HEK293 (cell line): ENCODE data around the gene HSH2D.

Experiments
- CTCF ChIA-PET: fragments of 350-600 bp; formaldehyde crosslinking; extraction: SDS; loops from one replicate; lab custom pipeline; 2021; ENCODE audit warnings: antibody characterized with exemption; lab: Yijun Ruan, JAX
- POLR2A ChIA-PET: fragments of 300-600 bp; formaldehyde crosslinking; extraction: SDS; loops from one replicate; lab custom pipeline; 2020; ENCODE audit warnings: antibody characterized with exemption, inconsistent platforms; lab: Yijun Ruan, JAX
- H3K27ac ChIP-seq: fragments of 200-500 bp; sonication (Bioruptor generic); 2 replicates; pipeline ENCODE4 v1.5.1; 2014; ENCODE audit warnings: low read depth, low read length, control low read depth, inconsistent platforms; ENCODE audit errors: extremely low read depth
- H3K36me3 ChIP-seq, 2 experiments: fragments of 200-500 bp in 1 of 2; sonication (Bioruptor generic) in 1 of 2; 1 replicate in 1 of 2; 2 replicates in 1 of 2; pipeline ENCODE4 v1.5.1; 2014 to 2017; ENCODE audit warnings: inconsistent platforms in 2 of 2, low read length in 2 of 2; ENCODE audit not compliant: control insufficient read depth in 2 of 2, insufficient read depth in 1 of 2
- H3K4me1 ChIP-seq: fragments of 200-500 bp; sonication (Bioruptor generic); 2 replicates; pipeline ENCODE4 v1.5.1; 2014; ENCODE audit warnings: mild to moderate bottlenecking, low read length, inconsistent platforms; ENCODE audit not compliant: control insufficient read depth, insufficient read depth
- H3K4me3 ChIP-seq: 2 replicates; pipeline ENCODE4 v1.5.1; 2011; ENCODE audit warnings: low read depth, mild to moderate bottlenecking, control low read depth, low read length, moderate library complexity
- H3K9me3 ChIP-seq: fragments of 200-500 bp; sonication (Bioruptor generic); 2 replicates; pipeline ENCODE4 v1.5.1; 2014; ENCODE audit warnings: low read depth, low read length, inconsistent platforms; ENCODE audit not compliant: control insufficient read depth, insufficient read depth
- AEBP2 ChIP-seq: fragments of 450-650 bp; formaldehyde crosslinking; IDR thresholded peaks from 2 replicates; pipeline ENCODE4 v1.5.1; 2016; ENCODE audit warnings: missing biosample characterization, missing genetic modification characterization, borderline replicate concordance
- FEZF1 ChIP-seq: fragments of 450-650 bp; formaldehyde crosslinking; IDR thresholded peaks from 2 replicates; pipeline ENCODE4 v1.5.1; 2016; ENCODE audit warnings: missing biosample characterization, missing genetic modification characterization
- GLI2 ChIP-seq: fragments of 450-650 bp; formaldehyde crosslinking; IDR thresholded peaks from 2 replicates; pipeline ENCODE4; 2017; ENCODE audit warnings: missing biosample characterization, missing genetic modification characterization, low read depth, borderline replicate concordance
- GLI4 ChIP-seq: fragments of 450-650 bp; formaldehyde crosslinking; IDR thresholded peaks from 2 replicates; pipeline ENCODE4 v1.5.1; 2016; ENCODE audit warnings: missing biosample characterization, missing genetic modification characterization
- IKZF3 ChIP-seq: fragments of 450-650 bp; IDR thresholded peaks from 2 replicates; pipeline ENCODE4 v1.5.0; 2018; ENCODE audit warnings: missing biosample characterization, mild to moderate bottlenecking, missing genetic modification characterization, moderate library complexity
- KLF1 ChIP-seq: fragments of 450-650 bp; formaldehyde crosslinking; IDR thresholded peaks from 2 replicates; pipeline ENCODE4 v1.5.1; 2016; ENCODE audit warnings: missing biosample characterization, missing genetic modification characterization
- KLF17 ChIP-seq: fragments of 450-650 bp; formaldehyde crosslinking; IDR thresholded peaks from 2 replicates; pipeline ENCODE4 v1.5.1; 2016; ENCODE audit warnings: missing biosample characterization, missing genetic modification characterization
- PRDM1 ChIP-seq: fragments of 450-650 bp; formaldehyde crosslinking; IDR thresholded peaks from 2 replicates; pipeline ENCODE4; 2016; ENCODE audit warnings: missing biosample characterization, missing genetic modification characterization
- ZBTB20 ChIP-seq: fragments of 450-650 bp; formaldehyde crosslinking; IDR thresholded peaks from 2 replicates; pipeline ENCODE4 v1.5.1; 2016; ENCODE audit warnings: missing biosample characterization, missing genetic modification characterization
- ZEB2 ChIP-seq: fragments of 450-650 bp; formaldehyde crosslinking; IDR thresholded peaks from 2 replicates; pipeline ENCODE4 v1.5.1; 2016; ENCODE audit warnings: missing biosample characterization, missing genetic modification characterization
- ZFP37 ChIP-seq: fragments of 450-650 bp; formaldehyde crosslinking; IDR thresholded peaks from 2 replicates; pipeline ENCODE4 v1.5.1; 2016; ENCODE audit warnings: missing biosample characterization, missing genetic modification characterization
- ZNF132 ChIP-seq: fragments of 450-650 bp; formaldehyde crosslinking; IDR thresholded peaks from 2 replicates; pipeline ENCODE4 v1.5.1; 2017; ENCODE audit warnings: missing biosample characterization, missing genetic modification characterization, borderline replicate concordance
- ZNF155 ChIP-seq: fragments of 450-650 bp; formaldehyde crosslinking; IDR thresholded peaks from 2 replicates; pipeline ENCODE4 v1.5.1; 2016; ENCODE audit warnings: missing biosample characterization, missing genetic modification characterization
- ZNF169 ChIP-seq: fragments of 450-650 bp; formaldehyde crosslinking; IDR thresholded peaks from 2 replicates; pipeline ENCODE4 v1.5.1; 2016; ENCODE audit warnings: missing biosample characterization, missing genetic modification characterization
- ZNF2 ChIP-seq: fragments of 450-650 bp; formaldehyde crosslinking; IDR thresholded peaks from 2 replicates; pipeline ENCODE4 v1.5.1; 2016; ENCODE audit warnings: missing biosample characterization, missing genetic modification characterization
- ZNF221 ChIP-seq: fragments of 450-650 bp; formaldehyde crosslinking; IDR thresholded peaks from 2 replicates; pipeline ENCODE4 v1.5.1; 2017; ENCODE audit warnings: missing biosample characterization, missing genetic modification characterization, borderline replicate concordance
- ZNF23 ChIP-seq: fragments of 450-650 bp; formaldehyde crosslinking; IDR thresholded peaks from 2 replicates; pipeline ENCODE4 v1.5.1; 2016; ENCODE audit warnings: missing biosample characterization, missing genetic modification characterization, borderline replicate concordance
- ZNF266 ChIP-seq: fragments of 450-650 bp; formaldehyde crosslinking; IDR thresholded peaks from 2 replicates; pipeline ENCODE4 v1.5.1; 2016; ENCODE audit warnings: missing biosample characterization, missing genetic modification characterization, low read depth
- ZNF341 ChIP-seq: fragments of 450-650 bp; formaldehyde crosslinking; IDR thresholded peaks from 2 replicates; pipeline ENCODE4; 2016; ENCODE audit warnings: low read depth, missing biosample characterization, missing genetic modification characterization
- ZNF513 ChIP-seq: fragments of 450-650 bp; IDR thresholded peaks from 2 replicates; pipeline ENCODE4 v1.5.1; 2018; ENCODE audit warnings: missing biosample characterization, missing genetic modification characterization
- ZNF518A ChIP-seq: fragments of 450-650 bp; formaldehyde crosslinking; conservative IDR thresholded peaks from 2 replicates; pipeline ENCODE4 v1.5.1; 2016; ENCODE audit warnings: low read depth, missing biosample characterization, missing genetic modification characterization
- ZNF596 ChIP-seq: fragments of 450-650 bp; IDR thresholded peaks from 2 replicates; pipeline ENCODE4 v1.5.0; 2018; ENCODE audit warnings: missing biosample characterization, mild to moderate bottlenecking, missing genetic modification characterization, moderate library complexity
- ZNF621 ChIP-seq: fragments of 450-650 bp; formaldehyde crosslinking; IDR thresholded peaks from 2 replicates; pipeline ENCODE4 v1.5.1; 2017; ENCODE audit warnings: missing biosample characterization, missing genetic modification characterization
- ZNF623 ChIP-seq: fragments of 450-650 bp; formaldehyde crosslinking; IDR thresholded peaks from 2 replicates; pipeline ENCODE4 v1.5.1; 2016; ENCODE audit warnings: missing biosample characterization, missing genetic modification characterization
- ZNF639 ChIP-seq: fragments of 450-650 bp; formaldehyde crosslinking; IDR thresholded peaks from 2 replicates; pipeline ENCODE4 v1.5.1; 2016; ENCODE audit warnings: missing biosample characterization, missing genetic modification characterization
- ZNF830 ChIP-seq: fragments of 450-650 bp; IDR thresholded peaks from 2 replicates; pipeline ENCODE4 v1.5.0; 2018; ENCODE audit warnings: missing biosample characterization, missing genetic modification characterization, low read depth, mild to moderate bottlenecking, moderate library complexity

Gene HSH2D

GRCh38 chr19:16111909-16112752 lies 31.4 kb upstream of the HSH2D start:
- H3K36me3 ChIP-seq, result peaks cover 3 to 20% of the 10 kb centered on the region in 2 experiments; a peak in 2 of 3 replicates
- CTCF ChIA-PET, result interaction anchor here (0.7 to 2.0 kb wide), 6 partner anchors 15 to 969 kb away, joined by 3 to 9 read pairs (median 5); no protein-coding TSS in a partner anchor
- no peaks in the 10 kb centered on the region for H3K9me3 ChIP-seq
- peaks cover 4% of the 10 kb centered on the region; the same call in 1 of the 2 replicates for H3K4me1 ChIP-seq
- H3K4me3 ChIP-seq, result peak overlapping the region; percentile 98
- peak overlapping the region; percentile 46; the same call in 1 of the 2 replicates for H3K27ac ChIP-seq
- POLR2A ChIA-PET, result interaction anchor here (0.6 to 2.1 kb wide), 4 partner anchors 35 to 85 kb away, joined by 3 to 20 read pairs (median 6); partner anchors contain the start of genes AP1M1, FAM32A and TPM4
- no peak for TF ChIP-seq IKZF3 (tag by site-specific recombination)
- no peak; the same call in 1 of the 2 replicates for TF ChIP-seq ZNF596 (tag by site-specific recombination)
- TF ChIP-seq ZNF221 (tag by site-specific recombination), result no peak
- no peak for TF ChIP-seq ZNF23 (tag by site-specific recombination)
- TF ChIP-seq ZFP37 (tag by site-specific recombination), result peak; percentile 62; the same call in 1 of the 2 replicates
- TF ChIP-seq ZNF2 (tag by site-specific recombination), result 0 out of 2 replicates have a peak, but pooled peaks have one; percentile 38
- no peak for TF ChIP-seq ZNF621 (tag by site-specific recombination)
- TF ChIP-seq ZNF155 (tag by site-specific recombination), result no peak
- peak; percentile 17; the same call in 1 of the 2 replicates for TF ChIP-seq ZBTB20
- TF ChIP-seq ZNF623 (tag by site-specific recombination), result peak; percentile 27; the same call in 1 of the 2 replicates
- TF ChIP-seq ZEB2 (tag by site-specific recombination), result peak; percentile 30; the same call in 1 of the 2 replicates
- TF ChIP-seq AEBP2 (tag by site-specific recombination), result no peak
- no peak for TF ChIP-seq ZNF169 (tag by site-specific recombination)
- peak; percentile 38; the same call in 1 of the 2 replicates for TF ChIP-seq KLF17 (tag by site-specific recombination)
- TF ChIP-seq GLI2 (tag by site-specific recombination), result no peak
- TF ChIP-seq KLF1 (tag by site-specific recombination), result no peak
- no peak for TF ChIP-seq ZNF132 (tag by site-specific recombination)
- no peak for TF ChIP-seq ZNF513
- no peak for TF ChIP-seq ZNF518A
- TF ChIP-seq ZNF266, result no peak
- no peak for TF ChIP-seq FEZF1 (tag by site-specific recombination)
- 0 out of 2 replicates have a peak, but pooled peaks have one; percentile 61 for TF ChIP-seq ZNF639
- no peak for TF ChIP-seq ZNF341 (tag by site-specific recombination)
- no peak for TF ChIP-seq ZNF830
- no peak for TF ChIP-seq PRDM1 (tag by site-specific recombination)
- no peak for TF ChIP-seq GLI4 (tag by site-specific recombination)
